ENCODE results near the gene TPCN2.

GRCh38 chr11:69165775-69166174, 117.0 kb downstream of the TPCN2 start:
- TF ChIP-seq CTCF (conservative IDR thresholded peaks at IDR 0.05; ENCODE audit: low read depth, low read length), result no peak
- TF ChIP-seq EZH2 (IDR thresholded peaks at IDR 0.05; ENCODE audit: borderline replicate concordance, low read depth, low read length, poor library complexity, severe bottlenecking), result no peak

Data from A673 (cell line).